Endothelial cell of hepatic sinusoid (primary cell): ENCODE results near the gene PPP2R2C.

Source experiments
- in situ Hi-C: cut with HindIII; loops from 2 replicates; pipeline ENCODE4 v1.10.0; 2017; ENCODE audit warnings: low sequenced_read_pairs

The PPP2R2C gene

DNA sequence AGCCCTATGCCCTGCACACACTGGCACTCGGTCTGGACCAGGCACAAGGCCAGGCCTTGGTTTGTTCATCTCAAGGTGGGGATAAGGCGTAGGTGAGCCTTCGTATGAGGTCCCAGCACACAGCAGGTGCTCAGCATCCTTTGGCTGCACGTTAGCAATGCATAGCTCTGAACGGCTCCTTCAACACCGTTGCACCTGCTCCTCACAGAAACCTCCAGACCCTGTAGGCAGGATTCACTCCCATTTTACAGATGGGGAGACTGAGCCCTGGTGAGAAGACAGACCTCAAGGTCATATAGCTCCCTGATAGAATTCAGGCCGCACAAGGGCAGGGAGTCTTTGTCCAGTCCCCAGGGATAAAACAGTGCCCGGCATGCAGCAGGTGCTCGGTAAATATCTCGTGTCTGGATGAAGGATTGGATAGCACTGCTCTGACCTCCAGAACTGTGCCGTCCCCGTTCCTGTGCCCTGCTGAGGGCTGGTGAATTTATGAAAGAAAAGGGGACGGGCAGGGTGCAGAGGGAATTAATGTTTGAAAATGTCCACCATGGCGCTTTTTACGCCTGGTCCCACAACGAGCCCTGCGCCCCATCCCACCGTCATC, 2.4 kb downstream of the PPP2R2C start:
- in situ Hi-C loops: no loop called here

- in situ Hi-C loops: no loop called here
Measured at GRCh38 chr4:6469144-6469543, 3.3 kb downstream of the PPP2R2C start.

GRCh38 chr4:6468376-6468775, 4.0 kb downstream of the PPP2R2C start:
- in situ Hi-C loops: no loop called here

DNA sequence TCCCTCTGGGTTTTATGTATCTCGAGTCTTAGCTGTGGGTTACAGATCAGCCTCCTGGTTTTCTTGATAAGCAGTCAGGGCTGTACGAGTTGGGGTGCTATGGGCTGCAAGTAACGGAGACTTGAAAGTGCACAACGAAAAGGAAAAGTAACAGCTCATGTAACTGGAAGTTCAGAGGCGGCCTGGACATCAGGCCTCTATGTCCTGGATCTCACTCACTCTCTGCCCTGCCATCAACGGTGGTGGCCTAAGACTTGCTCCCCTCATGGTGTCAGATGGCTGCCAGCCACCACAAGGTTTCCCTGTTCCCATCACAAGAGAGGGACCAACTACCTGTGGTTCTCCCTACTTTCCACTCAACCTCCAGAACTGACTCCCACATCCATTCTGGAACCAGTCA, 4.8 kb downstream of the PPP2R2C start:
- in situ Hi-C loops: no loop called here

- in situ Hi-C loops: no loop called here
Measured at GRCh38 chr4:6466756-6467381, 5.5 kb downstream of the PPP2R2C start.

DNA sequence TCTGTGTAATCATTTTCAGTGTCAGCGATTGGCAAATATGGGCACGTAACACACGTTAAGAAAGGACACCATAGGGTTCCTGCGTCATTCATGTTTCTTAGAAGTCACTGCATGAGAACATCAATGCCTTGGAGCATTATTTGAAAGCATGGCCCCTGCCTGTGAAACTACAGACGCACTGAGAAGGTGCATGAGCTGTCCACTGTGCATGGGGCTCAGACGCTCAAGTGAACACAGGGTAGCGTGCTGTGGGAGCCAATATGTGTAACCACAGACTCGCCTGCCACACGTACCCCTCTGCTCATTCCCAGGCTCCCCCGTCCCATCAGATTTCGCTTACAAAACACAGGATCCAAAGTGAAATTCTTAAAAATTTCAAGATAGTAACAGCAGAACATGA, 6.5 kb downstream of the PPP2R2C start:
- in situ Hi-C loops: no loop called here

- in situ Hi-C loops: no loop called here
Measured at GRCh38 chr4:6464842-6465588, 7.4 kb downstream of the PPP2R2C start.

DNA sequence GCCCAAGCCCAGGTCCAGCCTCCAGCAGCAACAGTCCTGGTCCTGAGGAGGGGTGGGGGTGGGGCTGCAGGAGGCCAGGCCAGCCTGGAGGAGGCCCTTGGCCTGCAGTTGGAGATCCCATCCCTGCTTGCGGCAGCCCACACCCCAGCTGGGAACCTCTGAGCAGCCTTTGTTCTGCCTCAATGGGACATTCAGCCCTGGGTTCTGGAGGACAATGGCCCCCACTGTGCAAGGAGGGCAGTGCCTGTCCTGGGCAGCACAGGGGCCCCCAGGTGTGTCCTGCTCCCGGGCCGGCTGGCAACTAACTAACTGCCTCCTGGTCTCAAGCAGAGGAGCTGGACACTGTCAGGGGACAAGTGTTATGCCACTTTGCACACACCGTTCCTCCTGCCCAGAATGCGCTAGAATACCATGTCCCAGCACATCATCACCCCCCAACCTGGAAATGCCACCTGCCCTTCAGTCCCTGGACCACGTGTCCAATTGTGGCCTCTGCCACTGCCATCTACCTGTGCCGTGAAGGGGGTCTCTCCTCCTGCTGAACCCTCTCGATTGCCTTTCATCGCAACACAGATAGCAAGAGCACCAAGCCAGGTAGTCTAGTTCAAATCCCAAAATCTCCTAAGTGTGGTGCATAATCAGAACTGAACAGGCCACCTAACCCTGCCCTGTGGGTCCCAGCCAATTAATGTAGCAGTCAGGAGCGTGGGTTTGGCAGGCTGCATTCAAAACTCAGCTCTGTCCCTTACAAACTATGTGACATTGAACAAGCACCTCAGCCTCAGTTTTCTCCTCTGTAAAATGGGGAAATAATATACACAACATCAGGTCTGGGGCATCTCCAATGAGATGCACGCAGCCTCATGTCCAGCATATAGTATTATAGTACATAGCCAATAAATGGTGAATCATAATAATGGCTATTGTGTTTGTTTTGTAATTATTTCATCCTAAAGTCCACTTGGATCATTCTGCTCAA, 8.8 kb downstream of the PPP2R2C start:
- in situ Hi-C loops: no loop called here

GRCh38 chr4:6461301-6462165, 10.9 kb downstream of the PPP2R2C start:
- in situ Hi-C loops: no loop called here

DNA sequence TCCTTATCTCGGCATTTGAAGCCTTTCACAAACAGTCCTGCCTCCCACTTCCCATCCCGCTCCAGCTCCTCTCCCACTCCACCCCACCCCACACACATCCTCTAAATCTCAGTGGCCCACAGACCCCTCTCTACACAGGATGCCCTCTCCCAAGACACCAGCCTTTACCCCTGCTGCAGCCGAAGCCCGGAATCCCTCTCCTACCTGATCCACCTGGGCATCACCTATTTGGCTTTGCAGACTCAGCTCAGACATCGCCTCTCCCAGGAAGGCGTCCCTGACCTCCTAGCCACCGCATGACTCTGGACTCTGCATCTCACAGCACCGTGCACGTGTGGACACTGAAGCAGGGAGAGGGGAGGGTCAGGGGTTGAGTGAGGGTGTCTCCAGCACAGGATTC, 11.5 kb downstream of the PPP2R2C start:
- in situ Hi-C loops: no loop called here

GRCh38 chr4:6458528-6458927, 13.9 kb downstream of the PPP2R2C start:
- in situ Hi-C loops: no loop called here

GRCh38 chr4:6456450-6456849, 16.0 kb downstream of the PPP2R2C start:
- in situ Hi-C loops: no loop called here

GRCh38 chr4:6454112-6454910, 18.1 kb downstream of the PPP2R2C start:
- in situ Hi-C loops: no loop called here

GRCh38 chr4:6453688-6453990, 18.8 kb downstream of the PPP2R2C start:
- in situ Hi-C loops: no loop called here

DNA sequence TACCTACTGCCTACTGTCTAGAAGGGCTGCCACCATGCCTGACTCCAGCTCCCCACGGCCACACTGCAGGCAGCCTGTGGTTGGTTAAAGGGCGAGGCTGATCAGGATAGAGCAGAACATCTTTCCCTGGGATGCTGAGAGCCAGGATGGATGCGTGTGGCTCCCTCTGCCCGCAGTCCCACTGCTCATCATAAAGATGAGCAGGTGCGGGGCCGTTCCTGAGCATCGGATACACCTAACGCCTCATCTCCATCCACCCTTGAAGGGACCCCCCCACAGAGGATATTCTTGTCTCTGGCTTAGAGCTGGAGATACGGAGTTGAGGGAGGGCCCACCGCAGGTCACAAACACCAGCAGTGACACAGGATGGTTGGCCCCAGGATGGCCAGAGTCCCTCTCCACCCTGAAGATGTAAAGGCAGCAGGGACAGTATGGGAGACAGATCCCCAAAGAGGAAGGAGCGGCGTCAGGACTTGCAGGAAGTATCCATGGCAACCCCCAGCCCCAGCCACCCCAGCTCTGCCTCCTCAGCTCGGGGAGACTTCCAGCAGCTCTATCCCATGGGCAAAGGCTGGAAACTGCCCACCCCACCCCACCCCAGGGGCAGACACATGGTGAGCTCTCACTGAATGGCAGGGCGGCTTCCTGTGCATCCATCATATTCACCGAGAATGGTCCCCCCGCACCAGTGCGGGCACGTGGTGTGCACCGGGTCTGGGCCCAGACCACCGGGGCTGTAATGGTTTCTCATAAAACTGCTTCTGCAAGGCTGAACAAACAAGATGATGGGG, 19.3 kb downstream of the PPP2R2C start:
- in situ Hi-C loops: no loop called here

GRCh38 chr4:6452116-6452896, 20.1 kb downstream of the PPP2R2C start:
- in situ Hi-C loops: no loop called here

GRCh38 chr4:6451309-6451708, 21.1 kb downstream of the PPP2R2C start:
- in situ Hi-C loops: no loop called here

DNA sequence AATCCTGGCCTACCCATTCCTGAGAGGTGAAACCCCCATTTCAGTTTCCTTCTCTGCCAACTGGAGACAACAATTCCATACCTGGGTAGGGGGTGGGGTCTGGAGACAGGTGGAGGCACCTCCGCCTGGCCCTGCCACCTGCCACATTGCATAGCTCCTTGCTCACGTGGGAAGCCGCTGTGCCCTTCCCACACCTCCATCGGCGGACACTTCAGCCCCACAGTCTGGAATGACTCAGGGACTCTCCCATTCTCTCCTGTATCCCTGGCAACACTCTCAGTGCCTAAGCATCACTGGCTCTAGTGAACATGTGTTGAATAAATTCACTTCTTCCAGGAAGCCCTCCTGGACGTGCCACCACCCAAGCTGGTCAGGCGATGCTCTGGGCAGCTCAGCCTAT, 21.7 kb downstream of the PPP2R2C start:
- in situ Hi-C loops: no loop called here
